Measurements from ENCODE around the gene HIVEP1.

Gene HIVEP1

DNA sequence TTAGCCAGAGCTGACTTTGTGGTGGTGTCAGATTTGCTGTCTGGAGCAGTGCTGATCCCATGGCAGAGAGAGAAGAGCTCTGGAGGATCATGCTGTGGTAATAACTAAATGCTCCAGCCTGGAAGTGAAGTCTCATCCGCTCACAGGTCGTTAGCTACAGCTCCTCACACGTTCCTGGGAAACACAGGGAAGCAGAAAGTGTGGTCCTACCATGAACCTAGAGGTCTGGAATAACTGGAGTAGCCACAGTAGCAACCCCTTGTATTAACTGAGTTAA is 2.7 kb downstream of the HIVEP1 start:
- Mint-ChIP-seq H3K36me3 (ENCODE audit: low read depth) (peaks cover 33% of the 10 kb centered on the region), H3K4me3 (no peak overlapping the region), H3K4me1 (ENCODE audit: low read depth) (peaks cover 12% of the 10 kb centered on the region), H3K27ac (no peak overlapping the region), H3K9me3 (peaks cover 7% of the 10 kb centered on the region), H3K27me3 (no peaks in the 10 kb centered on the region)
- intact Hi-C loops (cut with micrococcal nuclease): no loop called here

DNA sequence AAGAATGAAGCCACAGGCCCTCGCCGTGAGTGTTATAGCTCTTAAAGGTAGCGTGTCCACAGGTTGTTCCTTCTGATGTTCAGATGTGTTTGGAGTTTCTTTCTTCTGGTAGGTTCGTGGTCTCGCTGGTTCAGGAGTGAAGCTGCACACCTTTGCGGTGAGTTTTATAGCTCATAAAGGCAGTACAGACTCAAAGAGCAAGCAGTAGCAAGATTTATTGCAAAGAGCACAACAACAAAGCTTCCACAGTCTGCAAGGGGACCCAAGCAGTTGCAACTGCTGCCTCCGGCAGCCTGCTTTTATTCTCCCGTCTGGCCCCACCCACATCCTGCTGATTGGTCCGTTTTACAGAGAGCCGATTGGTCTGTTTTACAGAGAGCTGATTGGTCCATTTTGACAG is 5.2 kb downstream of the HIVEP1 start:
- no peak overlapping the region for H3K4me3 Mint-ChIP-seq
- H3K27me3 Mint-ChIP-seq: no peaks in the 10 kb centered on the region
- H3K9me3 Mint-ChIP-seq: peaks cover 7% of the 10 kb centered on the region
- H3K27ac Mint-ChIP-seq: no peak overlapping the region
- peaks cover 42% of the 10 kb centered on the region for H3K36me3 Mint-ChIP-seq (ENCODE audit: low read depth)
- intact Hi-C loops (cut with micrococcal nuclease): no loop called here
- H3K4me1 Mint-ChIP-seq (ENCODE audit: low read depth): peaks cover 6% of the 10 kb centered on the region

- peaks cover 6% of the 10 kb centered on the region for H3K4me1 Mint-ChIP-seq (ENCODE audit: low read depth)
- peaks cover 7% of the 10 kb centered on the region for H3K9me3 Mint-ChIP-seq
- intact Hi-C loops (cut with micrococcal nuclease): no loop called here
- H3K27me3 Mint-ChIP-seq: no peaks in the 10 kb centered on the region
- H3K36me3 Mint-ChIP-seq (ENCODE audit: low read depth): peaks cover 38% of the 10 kb centered on the region
- H3K27ac Mint-ChIP-seq: no peak overlapping the region
- H3K4me3 Mint-ChIP-seq: no peak overlapping the region
Observed at GRCh38 chr6:12017876-12018401, 5.8 kb downstream of the HIVEP1 start.

- H3K27me3 Mint-ChIP-seq: no peaks in the 10 kb centered on the region
- no peak overlapping the region for H3K4me3 Mint-ChIP-seq
- intact Hi-C loops (cut with micrococcal nuclease): no loop called here
- H3K27ac Mint-ChIP-seq: no peak overlapping the region
- H3K4me1 Mint-ChIP-seq (ENCODE audit: low read depth): peaks cover 6% of the 10 kb centered on the region
- H3K36me3 Mint-ChIP-seq (ENCODE audit: low read depth): peaks cover 34% of the 10 kb centered on the region
- peaks cover 7% of the 10 kb centered on the region for H3K9me3 Mint-ChIP-seq
Observed at GRCh38 chr6:12020187-12020791, 8.2 kb downstream of the HIVEP1 start.

DNA sequence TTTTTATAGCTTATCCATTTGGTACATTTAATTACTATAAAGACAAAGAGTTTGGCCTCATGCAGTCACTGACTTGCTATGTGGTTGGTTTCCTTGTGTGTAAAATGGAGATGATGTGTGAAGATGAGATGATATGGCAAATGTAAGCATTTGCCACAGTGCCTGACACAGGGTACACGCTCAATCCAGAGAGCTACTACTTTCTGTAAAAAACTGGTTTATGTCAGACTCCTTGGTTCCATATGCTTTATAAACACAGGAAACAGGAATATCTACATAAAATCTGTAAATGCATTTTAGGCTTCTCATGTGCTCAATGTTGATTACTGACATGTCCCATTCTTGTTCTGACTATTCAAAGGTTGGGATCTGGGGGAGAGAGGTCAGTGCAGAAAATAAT is 10.4 kb downstream of the HIVEP1 start:
- Mint-ChIP-seq H3K4me3 (no peak overlapping the region), H3K36me3 (ENCODE audit: low read depth) (peaks cover 23% of the 10 kb centered on the region), H3K9me3 (peaks cover 3% of the 10 kb centered on the region), H3K27ac (no peak overlapping the region), H3K27me3 (no peaks in the 10 kb centered on the region), H3K4me1 (ENCODE audit: low read depth) (peaks cover 13% of the 10 kb centered on the region)
- intact Hi-C loops (cut with micrococcal nuclease): no loop called here

- no peak overlapping the region for H3K4me3 Mint-ChIP-seq
- H3K36me3 Mint-ChIP-seq (ENCODE audit: low read depth): peaks cover 19% of the 10 kb centered on the region
- peaks cover 13% of the 10 kb centered on the region for H3K4me1 Mint-ChIP-seq (ENCODE audit: low read depth)
- no peak overlapping the region for H3K27ac Mint-ChIP-seq
- intact Hi-C loops (cut with micrococcal nuclease): no loop called here
- H3K9me3 Mint-ChIP-seq: no peaks in the 10 kb centered on the region
- H3K27me3 Mint-ChIP-seq: no peaks in the 10 kb centered on the region
Observed at GRCh38 chr6:12022953-12023388, 10.9 kb downstream of the HIVEP1 start.

- H3K9me3 Mint-ChIP-seq: peaks cover 2% of the 10 kb centered on the region
- H3K4me3 Mint-ChIP-seq: no peak overlapping the region
- no peak overlapping the region for H3K27ac Mint-ChIP-seq
- intact Hi-C loops (cut with micrococcal nuclease): no loop called here
- no peaks in the 10 kb centered on the region for H3K27me3 Mint-ChIP-seq
- H3K4me1 Mint-ChIP-seq (ENCODE audit: low read depth): peaks cover 13% of the 10 kb centered on the region
- peaks cover 15% of the 10 kb centered on the region for H3K36me3 Mint-ChIP-seq (ENCODE audit: low read depth)
Observed at GRCh38 chr6:12024216-12024615, 12.1 kb downstream of the HIVEP1 start.

DNA sequence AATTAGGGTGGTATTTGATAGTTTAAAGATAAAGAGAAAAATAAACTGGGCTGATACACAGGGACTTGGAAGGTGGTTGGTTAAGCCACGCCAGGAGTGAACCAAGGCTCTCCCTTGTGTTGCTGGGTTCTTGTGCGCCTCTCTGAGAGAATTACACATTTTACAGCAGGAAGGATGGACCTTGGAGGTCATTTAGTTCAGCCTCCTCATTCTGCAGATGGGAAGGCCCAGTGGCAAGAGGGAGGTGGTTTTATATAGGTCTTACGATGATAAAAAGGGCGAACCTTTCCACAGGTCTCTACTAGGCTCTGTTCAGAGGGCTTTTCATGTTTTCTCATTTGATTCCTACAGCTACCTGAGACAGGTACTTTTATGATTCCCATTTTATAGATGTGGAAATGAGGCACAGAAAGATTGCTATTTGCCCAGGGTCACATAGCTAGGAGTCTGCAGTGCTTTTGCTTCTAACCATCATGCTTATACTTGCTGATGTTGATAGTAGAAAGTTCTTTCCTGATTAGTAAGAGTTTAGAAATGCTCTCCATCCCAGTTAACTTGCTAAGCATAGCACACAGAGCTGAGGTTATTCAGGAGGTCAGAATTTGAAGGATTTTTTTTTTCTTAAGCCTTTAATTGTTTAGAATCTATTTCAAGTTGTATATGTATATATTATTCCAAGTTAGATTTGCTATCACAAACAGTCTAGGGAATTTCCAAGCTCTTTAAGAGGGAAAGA is 12.8 kb downstream of the HIVEP1 start:
- Mint-ChIP-seq H3K4me1 (ENCODE audit: low read depth) (peaks cover 13% of the 10 kb centered on the region), H3K27me3 (no peaks in the 10 kb centered on the region), H3K9me3 (peaks cover 9% of the 10 kb centered on the region), H3K36me3 (ENCODE audit: low read depth) (peaks cover 22% of the 10 kb centered on the region), H3K27ac (no peak overlapping the region), H3K4me3 (no peak overlapping the region)
- intact Hi-C loops (cut with micrococcal nuclease): no loop called here

- H3K27me3 Mint-ChIP-seq: no peaks in the 10 kb centered on the region
- intact Hi-C loops (cut with micrococcal nuclease): no loop called here
- peaks cover 25% of the 10 kb centered on the region for H3K36me3 Mint-ChIP-seq (ENCODE audit: low read depth)
- H3K27ac Mint-ChIP-seq: no peak overlapping the region
- peaks cover 21% of the 10 kb centered on the region for H3K9me3 Mint-ChIP-seq
- H3K4me1 Mint-ChIP-seq (ENCODE audit: low read depth): peaks cover 17% of the 10 kb centered on the region
- H3K4me3 Mint-ChIP-seq: no peak overlapping the region
Observed at GRCh38 chr6:12026120-12026519, 14.0 kb downstream of the HIVEP1 start.

DNA sequence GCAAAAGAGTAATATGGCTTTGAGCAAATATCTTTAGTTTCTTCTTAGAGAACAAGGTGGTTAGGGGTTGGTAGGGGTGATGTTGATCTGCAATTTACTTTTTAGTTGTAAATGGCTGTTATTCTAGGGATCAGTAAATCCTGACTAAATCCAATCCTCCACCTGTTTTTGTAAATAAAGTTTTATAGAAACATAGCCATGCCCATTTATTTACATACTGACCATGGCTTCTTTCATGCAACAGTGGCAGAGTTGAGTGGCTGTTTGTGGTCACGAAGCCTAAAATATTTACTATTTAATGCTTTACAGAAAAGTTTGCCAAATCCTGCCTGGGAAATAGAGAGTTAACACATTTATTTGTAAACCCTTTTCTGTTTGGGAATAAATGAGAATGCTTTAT is 14.7 kb downstream of the HIVEP1 start:
- no peak overlapping the region for H3K4me3 Mint-ChIP-seq
- peaks cover 23% of the 10 kb centered on the region for H3K9me3 Mint-ChIP-seq
- H3K27me3 Mint-ChIP-seq: no peaks in the 10 kb centered on the region
- H3K27ac Mint-ChIP-seq: no peak overlapping the region
- H3K4me1 Mint-ChIP-seq (ENCODE audit: low read depth): peaks cover 14% of the 10 kb centered on the region
- H3K36me3 Mint-ChIP-seq (ENCODE audit: low read depth): peaks cover 22% of the 10 kb centered on the region
- intact Hi-C loops (cut with micrococcal nuclease): no loop called here

GRCh38 chr6:12028213-12028612 is 16.1 kb downstream of the HIVEP1 start:
- H3K4me1 Mint-ChIP-seq (ENCODE audit: low read depth): peaks cover 20% of the 10 kb centered on the region
- peaks cover 22% of the 10 kb centered on the region for H3K36me3 Mint-ChIP-seq (ENCODE audit: low read depth)
- intact Hi-C loops (cut with micrococcal nuclease): no loop called here
- H3K27me3 Mint-ChIP-seq: no peaks in the 10 kb centered on the region
- H3K27ac Mint-ChIP-seq: no peak overlapping the region
- H3K4me3 Mint-ChIP-seq: no peak overlapping the region
- peaks cover 23% of the 10 kb centered on the region for H3K9me3 Mint-ChIP-seq

DNA sequence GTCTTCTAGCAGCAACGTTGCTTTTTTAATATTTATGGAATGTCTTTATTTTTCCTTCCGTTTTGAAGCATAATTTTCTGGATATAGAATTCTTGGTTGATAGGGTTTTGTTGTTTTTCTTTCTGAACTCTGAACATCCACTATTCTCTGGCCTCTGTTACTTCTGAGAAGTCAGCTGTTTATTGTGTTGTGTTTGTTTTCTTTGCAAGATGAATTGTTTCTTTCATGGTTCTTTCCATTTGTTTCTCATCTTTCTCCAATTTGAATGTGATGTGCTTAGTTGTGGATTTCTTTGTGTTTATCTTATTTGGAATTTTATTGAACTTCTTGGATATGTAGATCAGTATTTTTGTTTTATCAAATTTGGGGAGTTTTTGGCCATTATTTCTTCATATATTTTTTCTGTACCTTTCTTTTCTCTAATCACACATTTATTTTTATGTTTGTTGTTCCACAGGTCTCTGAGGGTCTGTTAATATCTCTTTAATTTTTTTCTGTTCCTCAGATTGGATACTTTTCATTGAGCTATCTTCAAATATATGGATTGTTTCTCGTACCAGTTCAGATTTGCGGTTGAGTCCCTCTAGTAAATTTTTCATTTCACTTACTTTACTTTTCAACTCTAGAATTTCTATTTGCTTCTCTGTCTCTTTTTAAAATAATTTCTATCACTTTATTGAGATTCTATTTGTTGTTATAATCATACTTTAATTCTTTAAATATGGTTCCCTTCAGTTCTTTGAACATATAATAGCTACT is 18.0 kb downstream of the HIVEP1 start:
- Mint-ChIP-seq H3K4me1 (ENCODE audit: low read depth) (peaks cover 26% of the 10 kb centered on the region), H3K4me3 (no peak overlapping the region), H3K27ac (no peak overlapping the region), H3K27me3 (no peaks in the 10 kb centered on the region), H3K9me3 (peaks cover 23% of the 10 kb centered on the region), H3K36me3 (ENCODE audit: low read depth) (peaks cover 22% of the 10 kb centered on the region)
- intact Hi-C loops (cut with micrococcal nuclease): no loop called here

DNA sequence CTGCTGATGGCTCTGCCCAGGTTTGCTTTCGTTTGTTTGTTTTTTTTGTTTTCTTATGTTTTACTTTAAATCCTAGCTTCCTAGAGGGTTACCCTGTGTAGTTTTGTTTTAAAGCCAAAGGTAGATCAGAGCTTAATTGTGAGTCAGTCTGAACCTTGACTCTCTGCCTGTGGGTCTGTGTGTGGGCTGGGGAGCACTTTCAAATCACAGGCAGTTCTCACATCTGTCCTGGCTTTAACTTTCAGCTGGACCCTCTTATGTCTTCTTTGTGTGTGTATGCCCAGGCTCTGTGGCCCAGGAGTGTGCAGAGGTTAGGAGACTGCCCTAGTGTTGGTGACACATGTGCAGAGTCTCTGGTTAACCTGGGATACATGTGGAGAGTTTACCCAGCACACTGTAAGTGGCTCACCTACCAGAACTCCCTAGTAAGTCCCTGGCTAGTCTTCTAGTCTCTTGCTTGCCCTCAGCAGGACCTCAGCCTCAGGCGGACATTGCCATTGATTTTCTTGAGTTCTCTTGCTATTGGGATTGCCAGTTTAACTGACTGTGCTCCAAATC is 19.0 kb downstream of the HIVEP1 start:
- Mint-ChIP-seq H3K4me3 (no peak overlapping the region), H3K36me3 (ENCODE audit: low read depth) (peaks cover 22% of the 10 kb centered on the region), H3K27ac (no peak overlapping the region), H3K9me3 (peaks cover 23% of the 10 kb centered on the region), H3K4me1 (ENCODE audit: low read depth) (peaks cover 23% of the 10 kb centered on the region), H3K27me3 (no peaks in the 10 kb centered on the region)
- intact Hi-C loops (cut with micrococcal nuclease): no loop called here
